Effector memory CD8-positive, alpha-beta T cell (primary cell): Measurements from ENCODE around the gene NPTX1.

Experiments used
- ATAC-seq: fragments of 150-1000 bp; cut with Tn5 transposase; replicated peaks from 2 replicates; pipeline ENCODE4 v1.10.0; 2021; ENCODE audit warnings: mild to moderate bottlenecking, moderate library complexity
- DNase-seq, 3 experiments: peaks; one replicate each; pipeline ENCODE4 v3.0.0; 2021
- H3K27ac Mint-ChIP-seq, 2 donors: one replicate each; pipeline ENCODE4 v1.8.0; 2022; ENCODE audit warnings: mild to moderate bottlenecking in 2 of 2, mixed read lengths in 2 of 2, moderate library complexity in 2 of 2
- H3K27me3 Mint-ChIP-seq, 2 donors: one replicate each; pipeline ENCODE4 v1.8.0; 2022; ENCODE audit warnings: mixed read lengths in 2 of 2
- H3K36me3 Mint-ChIP-seq: one replicate; pipeline ENCODE4 v1.8.0; 2022; ENCODE audit warnings: mild to moderate bottlenecking, moderate library complexity, mixed read lengths; ENCODE audit not compliant: insufficient read depth
- H3K4me1 Mint-ChIP-seq, 2 donors: one replicate each; pipeline ENCODE4 v1.8.0; 2022; ENCODE audit warnings: low read depth in 2 of 2, mixed read lengths in 2 of 2
- H3K4me3 Mint-ChIP-seq, 2 donors: one replicate each; pipeline ENCODE4 v1.8.0; 2022; ENCODE audit warnings: mild to moderate bottlenecking in 2 of 2, mixed read lengths in 2 of 2, moderate library complexity in 2 of 2
- H3K9me3 Mint-ChIP-seq, 2 donors: one replicate each; pipeline ENCODE4 v1.8.0; 2022; ENCODE audit warnings: mixed read lengths in 2 of 2

The NPTX1 gene

DNA sequence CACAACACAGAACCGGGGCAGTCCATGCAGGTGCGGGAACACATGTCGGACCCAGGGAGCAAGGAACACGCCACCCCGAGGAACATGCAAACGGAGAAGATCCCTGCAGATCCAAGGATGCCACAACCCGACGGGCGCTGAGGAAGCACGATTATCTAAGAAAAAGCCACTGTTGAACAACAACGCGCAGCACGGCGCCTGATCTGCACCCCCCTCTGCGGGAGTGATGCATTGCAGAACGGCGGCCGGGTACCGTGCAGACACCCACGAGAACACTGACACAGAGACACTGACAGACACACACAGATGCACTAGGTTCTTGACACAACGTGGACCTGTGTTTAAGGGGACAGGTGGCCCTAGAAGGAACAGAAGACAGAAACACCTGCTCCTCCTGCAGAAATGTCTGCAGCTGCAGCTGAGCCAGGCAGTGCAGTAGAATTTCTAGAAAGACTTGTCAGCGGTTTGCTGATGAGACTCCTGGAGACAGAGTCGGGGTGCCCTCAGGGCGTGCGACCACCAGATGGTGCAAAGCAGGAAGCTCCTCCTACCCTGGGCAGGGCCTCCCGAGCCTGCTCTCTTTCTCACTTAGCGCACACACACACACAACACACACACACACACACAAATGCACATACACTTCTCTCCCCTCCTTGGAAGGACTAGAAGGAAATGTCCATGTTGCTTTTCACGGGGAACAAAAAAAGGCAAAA lies 7.5 kb downstream of the NPTX1 start:
- no peak for ATAC-seq
- peaks cover 66 to 100% of the 10 kb centered on the region in 2 donors for H3K27me3 Mint-ChIP-seq
- H3K4me1 Mint-ChIP-seq: peaks cover 13 to 18% of the 10 kb centered on the region in 2 donors
- H3K36me3 Mint-ChIP-seq: peaks cover 3% of the 10 kb centered on the region
- H3K4me3 Mint-ChIP-seq: no peak overlapping the region
- DNase-seq: no peak
- no peak overlapping the region for H3K27ac Mint-ChIP-seq
- no peaks in the 10 kb centered on the region for H3K9me3 Mint-ChIP-seq

DNA sequence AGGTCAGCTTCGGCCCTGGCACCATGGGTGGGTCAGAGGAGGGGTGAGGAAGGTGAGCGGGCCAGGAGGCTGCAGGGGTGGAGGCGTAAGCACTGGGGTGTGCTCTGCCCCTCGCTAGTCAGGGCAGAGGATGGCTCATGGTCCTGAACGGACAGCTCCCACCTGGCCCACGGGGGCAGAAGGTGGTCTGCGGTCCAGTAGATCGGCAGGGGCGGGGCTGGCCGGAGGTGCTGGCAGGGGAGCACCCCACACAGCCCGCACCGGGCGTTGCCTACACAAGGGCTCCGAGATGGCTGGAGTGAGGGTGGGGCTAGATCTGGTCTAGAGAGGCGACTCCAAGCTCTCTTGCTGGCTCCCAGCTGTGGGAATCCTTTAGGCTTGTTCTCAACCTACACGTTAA lies 8.2 kb downstream of the NPTX1 start:
- H3K27ac Mint-ChIP-seq: no peak overlapping the region
- DNase-seq (no peak), ATAC-seq (no peak)
- H3K9me3 Mint-ChIP-seq: no peaks in the 10 kb centered on the region
- H3K4me1 Mint-ChIP-seq: peaks cover 13 to 18% of the 10 kb centered on the region in 2 donors
- no peak overlapping the region for H3K4me3 Mint-ChIP-seq
- peaks cover 63 to 100% of the 10 kb centered on the region in 2 donors for H3K27me3 Mint-ChIP-seq
- H3K36me3 Mint-ChIP-seq: peaks cover 3% of the 10 kb centered on the region

DNA sequence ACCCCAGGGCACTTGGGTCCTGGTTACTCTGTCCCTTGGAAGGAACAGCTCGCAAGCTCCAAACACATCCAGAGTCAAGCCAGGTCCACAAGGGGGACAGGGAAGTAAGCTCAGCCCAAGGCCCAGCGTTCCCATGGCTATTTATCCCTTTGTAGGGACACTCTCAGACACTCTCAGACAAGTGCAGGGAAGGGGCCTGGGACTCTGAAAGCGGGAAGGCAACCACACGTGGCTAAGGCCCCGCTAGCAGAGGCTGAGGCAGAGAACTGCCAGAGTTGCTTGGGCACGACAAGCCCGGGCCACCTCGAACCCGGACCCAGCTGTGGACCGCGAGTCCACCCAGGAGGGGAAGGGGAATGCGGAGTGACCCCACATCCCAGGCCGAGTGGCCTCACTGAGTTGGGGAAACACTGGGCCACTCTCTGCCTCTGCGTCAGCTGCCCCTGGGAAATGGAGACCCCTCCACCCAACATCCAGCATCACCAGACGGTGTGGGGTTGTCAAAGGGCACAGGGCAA lies 10.2 kb downstream of the NPTX1 start:
- no peak for ATAC-seq
- Mint-ChIP-seq H3K27ac (no peak overlapping the region), H3K9me3 (no peaks in the 10 kb centered on the region)

DNA sequence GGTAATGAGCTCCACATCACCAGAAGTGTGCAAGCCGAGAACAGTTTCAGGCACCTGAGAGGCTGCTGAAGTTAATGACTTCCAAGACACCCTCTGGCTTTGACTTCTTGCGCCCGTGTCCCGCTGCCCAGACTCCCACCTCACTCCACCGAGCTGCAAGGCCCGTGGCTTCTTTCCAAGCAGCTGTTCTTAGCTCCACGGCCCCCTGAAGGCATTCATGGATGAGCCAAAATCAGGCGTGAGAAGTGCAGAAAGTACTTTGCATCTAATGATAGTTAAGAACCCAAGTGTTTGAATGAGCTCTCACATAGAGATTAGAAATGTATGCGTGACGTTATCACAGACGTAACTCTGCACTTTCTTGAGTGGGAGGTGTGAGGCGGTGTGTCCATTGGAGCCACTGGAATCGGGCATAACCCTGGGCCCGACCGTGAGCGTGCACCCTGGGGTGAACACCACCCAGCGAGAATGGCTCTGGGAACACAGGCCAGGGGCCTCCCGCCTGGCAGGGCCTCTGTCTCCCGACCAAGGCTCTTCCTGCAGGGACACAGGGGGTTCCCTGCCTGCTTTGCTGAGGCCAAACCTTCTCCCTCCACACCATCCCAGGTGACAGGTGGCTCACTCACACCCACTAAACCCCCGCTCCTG lies 11.0 kb downstream of the NPTX1 start:
- H3K27ac Mint-ChIP-seq: no peak overlapping the region
- ATAC-seq (no peak), DNase-seq (no peak)
- no peaks in the 10 kb centered on the region for H3K9me3 Mint-ChIP-seq
- peaks cover 0 to 2% of the 10 kb centered on the region in 2 donors for H3K4me1 Mint-ChIP-seq
- H3K36me3 Mint-ChIP-seq: no peaks in the 10 kb centered on the region
- peaks cover 56 to 93% of the 10 kb centered on the region in 2 donors for H3K27me3 Mint-ChIP-seq
- H3K4me3 Mint-ChIP-seq: no peak overlapping the region

More for the DNA sequence above, 10.2 kb downstream of the NPTX1 start:
- Mint-ChIP-seq H3K4me3 (no peak overlapping the region), H3K27me3 (peaks cover 52 to 93% of the 10 kb centered on the region in 2 donors), H3K36me3 (no peaks in the 10 kb centered on the region), H3K4me1 (peaks cover 1 to 5% of the 10 kb centered on the region in 2 donors)
- no peak for DNase-seq

DNA sequence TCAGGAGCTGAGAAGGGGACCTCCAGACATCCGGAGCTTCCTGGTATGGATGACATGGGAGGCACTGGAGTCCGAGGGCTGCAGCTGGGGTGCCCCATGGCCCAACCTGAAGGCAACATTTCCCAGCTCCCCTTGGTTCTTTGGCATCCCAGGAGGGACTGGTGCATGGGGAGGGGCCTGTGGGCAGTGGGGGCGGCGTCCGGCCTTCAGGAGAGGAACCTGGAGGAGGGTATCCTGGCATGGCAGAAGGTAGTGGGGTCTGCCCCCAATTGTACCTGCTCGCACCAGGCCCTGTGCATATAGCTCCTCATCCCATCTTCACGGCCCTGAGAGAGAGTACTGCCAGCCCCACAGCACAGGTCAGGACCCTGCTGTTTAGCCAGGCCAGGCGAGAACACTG lies 11.9 kb downstream of the NPTX1 start:
- H3K36me3 Mint-ChIP-seq: no peaks in the 10 kb centered on the region
- no peak for DNase-seq
- peaks cover 0 to 2% of the 10 kb centered on the region in 2 donors for H3K4me1 Mint-ChIP-seq
- H3K9me3 Mint-ChIP-seq: no peaks in the 10 kb centered on the region
- H3K27me3 Mint-ChIP-seq: peaks cover 62 to 93% of the 10 kb centered on the region in 2 donors
- no peak for ATAC-seq
- no peak overlapping the region for H3K4me3 Mint-ChIP-seq
- H3K27ac Mint-ChIP-seq: no peak overlapping the region

DNA sequence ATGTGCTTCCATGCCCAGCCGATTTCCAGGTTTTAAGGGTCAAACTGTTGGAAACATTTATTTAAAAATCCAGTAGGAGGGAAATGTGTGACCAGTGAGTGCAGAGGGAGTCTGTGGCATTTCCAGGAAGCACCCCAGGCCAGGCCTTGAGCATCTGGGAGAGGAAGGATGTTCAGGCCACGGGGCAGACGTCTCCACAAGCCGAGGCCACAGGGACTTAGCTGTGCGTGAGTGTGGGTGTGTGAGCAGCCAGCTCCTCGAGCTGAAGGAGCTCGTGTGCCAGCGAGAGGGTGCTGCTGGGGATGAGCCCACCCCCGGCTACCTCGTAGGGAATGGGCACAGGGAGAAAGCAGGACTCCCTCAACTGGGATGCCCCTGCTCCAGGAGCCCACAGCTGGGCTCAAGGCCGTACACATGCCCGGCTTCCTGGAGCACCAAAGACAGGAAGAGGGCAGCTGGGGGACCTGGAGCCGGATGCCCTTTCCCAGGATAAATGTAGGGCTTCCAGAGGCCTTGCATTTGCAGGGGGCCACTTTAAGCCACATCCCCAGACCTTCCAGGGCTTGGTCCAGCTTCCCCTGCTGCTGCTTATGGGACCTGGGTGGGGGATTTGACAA lies 12.5 kb downstream of the NPTX1 start:
- ATAC-seq: no peak
- no peak for DNase-seq
- no peak overlapping the region for H3K27ac Mint-ChIP-seq
- peaks cover 0 to 2% of the 10 kb centered on the region in 2 donors for H3K4me1 Mint-ChIP-seq
- H3K36me3 Mint-ChIP-seq: no peaks in the 10 kb centered on the region
- H3K4me3 Mint-ChIP-seq: no peak overlapping the region
- peaks cover 64 to 93% of the 10 kb centered on the region in 2 donors for H3K27me3 Mint-ChIP-seq
- H3K9me3 Mint-ChIP-seq: no peaks in the 10 kb centered on the region

DNA sequence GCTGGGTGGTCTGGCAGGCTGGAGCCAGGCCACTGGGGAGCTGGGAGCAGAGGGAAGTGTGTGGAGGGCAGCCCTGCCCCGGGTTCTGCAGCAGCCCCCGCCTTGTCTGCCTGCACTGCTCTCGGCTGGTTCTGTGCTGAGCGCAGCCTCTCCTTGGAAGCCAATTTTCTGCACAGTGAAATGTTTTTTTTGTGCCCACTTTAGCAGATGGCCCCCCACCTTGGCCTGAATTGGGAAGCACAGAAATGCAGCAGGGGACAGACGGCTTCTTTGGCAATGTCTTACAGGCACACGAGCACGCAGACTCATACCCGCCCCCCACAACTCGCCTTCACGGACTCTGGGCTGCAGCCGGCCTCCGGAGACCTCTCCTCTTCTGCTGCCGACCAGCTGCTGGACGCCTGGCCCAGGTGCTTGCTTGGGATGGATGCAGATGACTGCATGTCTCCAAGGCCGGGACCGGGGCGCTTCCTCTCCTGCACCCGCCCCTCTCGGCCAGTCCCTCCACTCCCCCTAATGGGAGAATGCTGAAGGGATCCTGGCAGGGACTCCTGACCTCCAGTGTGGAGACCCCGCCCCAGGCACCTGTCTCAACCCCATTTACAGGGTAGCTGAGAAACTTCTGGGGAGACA lies 14.8 kb downstream of the NPTX1 start:
- Mint-ChIP-seq H3K36me3 (no peaks in the 10 kb centered on the region), H3K27ac (no peak overlapping the region), H3K4me1 (peaks cover 0 to 3% of the 10 kb centered on the region in 2 donors), H3K27me3 (peaks cover 59 to 93% of the 10 kb centered on the region in 2 donors), H3K4me3 (no peak overlapping the region), H3K9me3 (no peaks in the 10 kb centered on the region)
- no peak for DNase-seq
- ATAC-seq: no peak

DNA sequence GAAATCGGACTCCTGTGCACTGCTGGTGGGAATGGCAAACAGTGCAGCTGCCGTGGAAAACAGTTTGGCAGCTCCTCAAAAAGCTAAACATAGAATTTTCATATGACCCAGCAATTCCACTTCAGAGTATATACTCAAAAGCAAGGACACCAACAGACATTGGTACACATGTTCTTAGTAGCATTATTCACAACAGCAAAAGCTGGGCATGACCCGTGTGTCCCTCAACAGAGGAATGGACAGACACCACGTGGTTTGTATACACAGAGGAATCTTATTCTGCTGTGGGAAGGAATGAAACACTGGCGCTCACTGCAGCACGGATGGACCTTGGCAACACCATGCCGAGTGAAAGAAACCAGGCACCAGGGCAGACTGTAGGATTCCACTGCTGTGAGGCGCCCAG lies 16.0 kb downstream of the NPTX1 start:
- Mint-ChIP-seq H3K27me3 (peaks cover 53 to 85% of the 10 kb centered on the region in 2 donors), H3K4me3 (no peak overlapping the region), H3K36me3 (peaks cover 4% of the 10 kb centered on the region), H3K4me1 (peaks cover 0 to 4% of the 10 kb centered on the region in 2 donors), H3K9me3 (no peaks in the 10 kb centered on the region), H3K27ac (no peak overlapping the region)
- no peak for ATAC-seq
- DNase-seq: no peak

DNA sequence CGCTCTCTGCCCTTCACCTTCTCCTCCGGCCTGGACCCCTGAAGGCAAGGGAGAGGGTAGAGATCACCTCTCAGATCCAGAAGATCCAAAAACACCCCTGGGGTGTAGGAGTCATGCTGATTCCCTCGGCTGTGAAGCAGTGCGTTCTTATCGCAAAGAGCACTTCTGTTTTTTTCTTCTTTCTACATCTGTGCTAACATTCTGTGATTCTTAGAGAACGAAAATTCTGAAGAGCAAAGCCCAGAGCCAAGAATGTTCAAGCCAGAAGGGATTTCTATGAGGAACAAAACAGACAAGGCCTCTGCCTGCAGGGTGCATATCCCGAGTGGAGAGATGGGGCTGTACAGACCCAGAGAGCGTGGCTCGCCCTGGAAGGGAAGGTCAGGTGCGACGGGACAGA lies 17.2 kb downstream of the NPTX1 start:
- Mint-ChIP-seq H3K36me3 (peaks cover 10% of the 10 kb centered on the region), H3K9me3 (no peaks in the 10 kb centered on the region), H3K27me3 (peaks cover 46 to 73% of the 10 kb centered on the region in 2 donors), H3K4me1 (peaks cover 4 to 7% of the 10 kb centered on the region in 2 donors), H3K4me3 (no peak overlapping the region), H3K27ac (no peak overlapping the region)
- no peak for DNase-seq
- no peak for ATAC-seq

DNA sequence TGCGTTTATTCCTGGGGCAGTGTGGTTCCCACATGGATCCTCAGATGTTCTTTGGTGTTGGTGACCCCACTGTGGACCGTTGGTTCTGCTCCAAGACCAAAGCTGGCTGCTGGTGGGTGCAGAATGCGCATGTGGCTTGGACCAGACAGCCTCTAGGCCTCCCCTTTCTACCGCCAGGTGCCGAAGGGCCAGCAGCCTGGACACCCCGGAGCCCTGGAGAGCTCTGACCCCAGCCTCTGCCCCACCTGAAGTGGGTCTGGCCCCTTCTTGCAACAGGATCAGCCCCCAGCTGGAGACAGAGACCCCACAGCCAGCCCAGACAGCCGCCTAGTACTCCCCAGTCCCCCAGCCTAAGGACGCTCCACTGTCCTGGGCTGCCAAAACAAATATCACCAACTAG lies 18.4 kb downstream of the NPTX1 start:
- Mint-ChIP-seq H3K4me1 (peaks cover 12 to 16% of the 10 kb centered on the region in 2 donors), H3K27me3 (peaks cover 46 to 62% of the 10 kb centered on the region in 2 donors), H3K9me3 (no peaks in the 10 kb centered on the region), H3K4me3 (no peak overlapping the region), H3K36me3 (peaks cover 17% of the 10 kb centered on the region), H3K27ac (no peak overlapping the region)
- DNase-seq (no peak), ATAC-seq (no peak)

DNA sequence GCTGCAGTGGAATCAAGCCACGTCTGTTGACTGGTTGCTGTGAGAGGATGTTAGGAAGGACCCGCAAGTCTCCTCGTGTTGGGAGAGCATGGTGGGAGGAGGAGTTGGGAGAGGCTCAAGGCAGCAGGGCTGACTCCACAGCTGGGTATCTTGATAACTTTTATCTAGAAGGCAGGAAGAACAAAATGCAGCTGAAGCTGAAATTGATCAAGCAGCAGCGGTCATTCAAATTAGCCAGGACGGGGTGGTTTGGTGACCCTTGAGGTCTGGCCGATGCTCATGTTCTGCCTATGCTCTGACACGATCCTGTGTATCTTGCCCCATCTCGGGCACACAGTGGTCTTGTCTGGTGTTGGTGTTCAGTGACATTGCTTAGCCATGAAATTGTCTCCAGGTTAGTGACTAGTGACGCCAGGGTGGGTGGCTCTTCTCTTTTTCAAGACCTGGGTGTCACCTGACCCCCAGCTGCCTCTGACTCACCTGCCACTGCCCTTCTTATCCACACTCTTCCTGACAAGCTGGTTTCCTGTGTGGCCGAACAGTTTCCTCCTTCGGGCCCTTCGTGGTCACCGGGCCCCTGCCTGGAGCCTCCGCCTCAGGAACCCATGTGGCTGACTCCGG lies 19.1 kb downstream of the NPTX1 start:
- Mint-ChIP-seq H3K9me3 (no peaks in the 10 kb centered on the region), H3K4me3 (no peak overlapping the region), H3K36me3 (peaks cover 17% of the 10 kb centered on the region), H3K27ac (no peak overlapping the region), H3K4me1 (peaks cover 12 to 16% of the 10 kb centered on the region in 2 donors), H3K27me3 (peaks cover 46 to 61% of the 10 kb centered on the region in 2 donors)
- DNase-seq (no peak), ATAC-seq (no peak)

DNA sequence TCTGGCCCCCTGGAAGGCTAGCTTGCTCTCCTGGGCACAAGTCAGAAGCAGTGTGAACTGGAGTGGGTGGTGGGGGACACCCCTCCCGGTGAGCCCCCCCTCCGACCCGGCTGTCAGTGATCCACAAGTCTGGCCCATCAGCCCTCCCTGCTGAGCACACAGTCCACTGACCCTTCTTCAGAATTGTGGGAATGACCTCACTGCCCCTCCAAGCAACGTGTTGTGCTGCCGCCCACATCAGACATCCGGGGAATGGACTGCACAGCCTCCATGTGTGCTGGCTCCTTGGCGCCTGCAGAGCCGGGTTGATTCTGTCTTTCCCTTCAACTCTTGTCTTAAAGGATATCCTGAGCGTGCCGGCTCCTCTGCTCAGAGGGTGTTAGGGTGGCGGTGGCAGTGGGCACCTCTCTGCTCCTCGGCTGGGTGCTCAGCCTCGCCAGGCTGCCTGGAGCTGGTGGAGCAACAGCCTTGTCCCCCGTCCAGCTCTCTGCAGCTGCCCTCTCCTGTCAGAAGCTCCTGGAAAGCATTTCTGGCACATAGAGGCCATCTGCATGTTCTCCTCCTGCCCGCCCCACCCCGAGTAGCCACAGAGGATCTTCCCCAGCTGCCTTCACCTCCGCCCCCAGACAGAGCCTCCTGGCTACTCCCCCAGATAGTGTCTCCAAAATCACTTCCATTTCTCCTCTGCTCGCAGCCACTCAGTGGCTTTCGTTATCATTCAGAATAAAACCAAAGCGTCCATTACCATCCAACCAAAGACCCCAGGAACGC lies 19.8 kb downstream of the NPTX1 start:
- Mint-ChIP-seq H3K4me1 (peaks cover 12 to 16% of the 10 kb centered on the region in 2 donors), H3K27me3 (peaks cover 42 to 54% of the 10 kb centered on the region in 2 donors), H3K36me3 (peaks cover 18% of the 10 kb centered on the region), H3K27ac (no peak overlapping the region), H3K4me3 (peak overlapping the region in 1 of 2 donors; percentile 31), H3K9me3 (no peaks in the 10 kb centered on the region)
- DNase-seq: no peak
- no peak for ATAC-seq
